SU-DHL-6 (cell line): ENCODE results near the gene ZBTB21.

Experiments
- H2AFZ ChIP-seq: fragments of 200-600 bp; sonication (generic); 2 replicates; pipeline ENCODE4 v1.6.1; 2014; ENCODE audit warnings: low read depth, mild to moderate bottlenecking, moderate library complexity, mixed read lengths, antibody characterized with exemption, low read length; ENCODE audit not compliant: severe bottlenecking
- H3F3A ChIP-seq: fragments of 200-600 bp; shearing (Covaris generic); 2 replicates; pipeline ENCODE4 v1.6.0; 2016; ENCODE audit warnings: antibody characterized with exemption, mild to moderate bottlenecking; ENCODE audit not compliant: insufficient read depth
- H3K27ac ChIP-seq: fragments of 200-600 bp; sonication (generic); 2 replicates; pipeline ENCODE4 v1.5.1; 2016; ENCODE audit warnings: low read depth, mild to moderate bottlenecking, low read length, moderate library complexity, mixed read lengths
- H3K27me3 ChIP-seq: fragments of 200-600 bp; sonication (generic), shearing (Covaris generic); 2 replicates; pipeline ENCODE4 v1.6.0; 2014; ENCODE audit warnings: mild to moderate bottlenecking, low read length
- H3K36me3 ChIP-seq: fragments of 200-600 bp; sonication (generic); 2 replicates; pipeline ENCODE4 v1.6.1; 2014; ENCODE audit warnings: mild to moderate bottlenecking, low read length, mixed read lengths
- H3K4me2 ChIP-seq: fragments of 300-600, 200-600 bp; shearing (Covaris generic), sonication (generic); 2 replicates; pipeline ENCODE4 v1.6.0; 2014; ENCODE audit warnings: low read length, low read depth, mild to moderate bottlenecking; ENCODE audit not compliant: poor library complexity, severe bottlenecking
- H3K4me3 ChIP-seq: fragments of 200-600 bp; sonication (generic); 2 replicates; pipeline ENCODE4 v1.5.1; 2014; ENCODE audit warnings: antibody characterized with exemption, low read length, mild to moderate bottlenecking, mixed read lengths; ENCODE audit not compliant: insufficient read depth, poor library complexity, severe bottlenecking
- H3K79me2 ChIP-seq: fragments of 200-600 bp; sonication (generic); 2 replicates; pipeline ENCODE4 v1.6.1; 2014; ENCODE audit warnings: mild to moderate bottlenecking, low read length, moderate library complexity; ENCODE audit not compliant: insufficient read depth
- H3K9ac ChIP-seq: fragments of 200-600 bp; sonication (generic); 2 replicates; pipeline ENCODE4 v1.7.0; 2014; ENCODE audit warnings: mild to moderate bottlenecking, low read length
- H3K9me2 ChIP-seq: fragments of 200-600 bp; sonication (generic); replicated peaks from 2 replicates; pipeline ENCODE4 v1.6.1; 2014; ENCODE audit warnings: low read length; ENCODE audit not compliant: insufficient read depth
- H3K9me3 ChIP-seq: fragments of 200-600 bp; sonication (generic); 2 replicates; pipeline ENCODE4 v1.6.1; 2014; ENCODE audit warnings: low read length, mixed read lengths; ENCODE audit not compliant: insufficient read depth
- H4K20me1 ChIP-seq: fragments of 200-600 bp; sonication (generic); 2 replicates; pipeline ENCODE4 v1.6.1; 2014; ENCODE audit warnings: low read depth, mild to moderate bottlenecking, antibody characterized with exemption, low read length, moderate library complexity, mixed read lengths
- CTCF ChIP-seq: fragments of 200-600 bp; sonication (generic); IDR thresholded peaks from one replicate; pipeline ENCODE4 v1.5.1; 2017; ENCODE audit warnings: antibody characterized with exemption, mild to moderate bottlenecking, low read length, moderate library complexity; ENCODE audit not compliant: insufficient read depth, poor library complexity, severe bottlenecking
- EZH2phosphoT487 ChIP-seq: fragments of 200-600 bp; sonication (generic), shearing (Covaris generic); conservative IDR thresholded peaks from 2 replicates; pipeline ENCODE4 v1.6.1; 2018; ENCODE audit warnings: mild to moderate bottlenecking, antibody characterized with exemption, low read length, moderate library complexity, mixed read lengths

Gene ZBTB21

DNA sequence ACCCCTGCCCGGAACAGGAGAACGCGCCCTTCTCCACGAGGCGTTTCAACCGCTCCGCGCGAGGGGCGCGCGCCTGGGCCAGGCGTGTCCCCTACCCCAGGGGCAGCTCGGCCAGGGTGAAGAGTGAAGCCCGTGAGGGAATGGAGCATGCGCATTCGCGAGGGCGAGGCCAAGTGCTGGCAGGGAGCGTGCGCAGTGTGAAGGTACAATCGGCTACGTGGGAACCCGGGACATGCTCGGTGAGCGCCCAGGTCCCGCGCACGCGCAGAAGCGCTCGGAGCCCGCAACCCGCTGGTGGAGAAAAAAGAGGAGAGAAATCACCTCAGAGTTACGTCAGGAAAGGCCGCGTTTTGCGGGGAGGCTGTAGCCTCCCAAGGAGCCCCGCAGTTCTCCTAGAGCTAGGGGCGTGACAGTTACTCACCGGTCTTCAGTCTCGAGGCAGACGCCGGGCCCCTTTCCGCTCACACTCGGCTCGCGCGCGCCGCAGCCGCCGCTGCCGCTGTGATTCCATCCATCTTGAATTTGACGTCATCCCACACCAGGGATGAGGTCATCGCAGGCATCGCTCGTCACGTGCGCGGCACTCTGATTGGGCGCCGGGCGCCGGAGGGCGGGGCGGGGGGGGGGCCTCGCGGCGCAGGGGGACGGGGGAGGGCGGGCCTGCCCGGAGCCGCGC, at the start of gene ZBTB21:
Gene ZBTB21, minus strand, starts transcription at position 530 of the 676 bp plus-strand sequence. CDS start 16,265 bp downstream, outside the sequence.
- Histone ChIP-seq H3K36me3 (no peaks in the 10 kb centered on the region), H3K27me3 (no peaks in the 10 kb centered on the region), H3K4me3 (peak within 1 kb of the TSS; percentile 95), H3K9me3 (no peaks in the 10 kb centered on the region), H3K4me2 (peak within 1 kb of the TSS; percentile 88), H4K20me1 (0 out of 2 replicates have a peak, but pooled peaks cover 5% of the 10 kb centered on the region), H3K9me2 (no peaks in the 10 kb centered on the region), H2AFZ (peak within 1 kb of the TSS; percentile 89), H3K79me2 (peaks cover 6% of the 10 kb centered on the region; the same call in 1 of the 2 replicates), H3F3A (peaks cover 21% of the 10 kb centered on the region), H3K27ac (peak within 1 kb of the TSS; percentile 69), H3K9ac (peak within 1 kb of the TSS; percentile 90)
- TF ChIP-seq EZH2phosphoT487 (no peak), CTCF (no peak)

- Histone ChIP-seq H3K9me3 (no peaks in the 10 kb centered on the region), H3K79me2 (no peaks in the 10 kb centered on the region), H3K9me2 (no peaks in the 10 kb centered on the region), H4K20me1 (no peaks in the 10 kb centered on the region), H3K27ac (no peak overlapping the region), H2AFZ (no peak overlapping the region), H3F3A (peaks cover 37% of the 10 kb centered on the region), H3K36me3 (no peaks in the 10 kb centered on the region), H3K9ac (no peak overlapping the region), H3K27me3 (no peaks in the 10 kb centered on the region), H3K4me2 (no peak overlapping the region), H3K4me3 (no peak overlapping the region)
- TF ChIP-seq CTCF, result no peak
- TF ChIP-seq EZH2phosphoT487, result no peak
Measured at GRCh38 chr21:42059721-42060120, 49.6 kb upstream of the ZBTB21 start.

- TF ChIP-seq EZH2phosphoT487 (no peak), CTCF (no peak)
- H3K9me3 ChIP-seq, result no peaks in the 10 kb centered on the region
- H3K79me2 ChIP-seq, result no peaks in the 10 kb centered on the region
- no peaks in the 10 kb centered on the region for H4K20me1 ChIP-seq
- no peaks in the 10 kb centered on the region for H3K36me3 ChIP-seq
- H3F3A ChIP-seq, result peaks cover 31% of the 10 kb centered on the region
- H3K9ac ChIP-seq, result no peak overlapping the region
- H3K27me3 ChIP-seq, result no peaks in the 10 kb centered on the region
- H3K27ac ChIP-seq, result no peak overlapping the region
- no peak overlapping the region for H2AFZ ChIP-seq
- H3K9me2 ChIP-seq, result no peaks in the 10 kb centered on the region
- H3K4me2 ChIP-seq, result no peak overlapping the region
- H3K4me3 ChIP-seq, result no peak overlapping the region
Measured at GRCh38 chr21:42059141-42059540, 49.0 kb upstream of the ZBTB21 start.
